ENCODE data around the gene PDX1.

The PDX1 gene

GRCh38 chr13:27919934-27920676 lies at the start of gene PDX1:
PDX1 (plus strand) TSS chr13:27920000; CDS start chr13:27920139, 139 bp downstream.
- no peak for DNase-seq

DNA sequence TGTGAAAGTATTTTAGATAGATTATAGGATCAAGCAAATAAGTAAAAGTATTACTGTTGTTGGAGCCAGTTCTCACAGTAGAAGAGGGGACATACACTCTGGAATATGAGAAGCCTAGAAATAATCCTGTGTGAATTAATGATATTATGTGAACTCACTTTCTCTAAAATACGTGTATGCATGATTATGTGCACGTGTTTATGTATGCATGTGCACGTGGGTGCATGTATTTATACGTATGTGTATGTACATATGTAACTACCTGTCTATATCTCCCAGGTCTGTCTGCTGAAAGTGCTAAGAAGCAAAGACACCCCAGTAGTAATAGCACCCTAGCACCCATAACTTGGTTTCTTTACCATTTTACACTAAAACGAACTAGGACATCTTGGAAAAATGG lies 41.5 kb upstream of the PDX1 start:
- no peak for DNase-seq

- DNase-seq, result no peak
Measured at GRCh38 chr13:27889471-27889870, 30.3 kb upstream of the PDX1 start.

DNA sequence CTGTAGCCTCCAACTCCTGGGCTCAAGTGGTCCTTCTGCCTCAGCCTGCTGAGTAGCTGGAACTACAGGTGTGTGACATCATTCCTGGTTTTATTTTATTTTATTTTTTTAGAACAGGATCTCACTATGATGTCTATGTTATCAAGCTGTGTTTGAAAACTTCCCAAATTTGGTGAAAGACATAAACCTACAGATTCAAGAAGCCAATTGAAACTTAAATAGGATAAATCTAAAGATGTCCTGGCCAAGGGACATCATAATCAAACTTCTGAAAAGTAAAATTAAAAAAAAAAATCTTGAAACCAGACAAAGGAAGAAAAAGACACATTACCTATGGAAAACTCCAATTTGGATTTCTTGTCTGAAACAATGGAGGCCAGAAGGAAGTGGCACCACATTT lies 23.1 kb upstream of the PDX1 start:
- DNase-seq, result no peak

DNA sequence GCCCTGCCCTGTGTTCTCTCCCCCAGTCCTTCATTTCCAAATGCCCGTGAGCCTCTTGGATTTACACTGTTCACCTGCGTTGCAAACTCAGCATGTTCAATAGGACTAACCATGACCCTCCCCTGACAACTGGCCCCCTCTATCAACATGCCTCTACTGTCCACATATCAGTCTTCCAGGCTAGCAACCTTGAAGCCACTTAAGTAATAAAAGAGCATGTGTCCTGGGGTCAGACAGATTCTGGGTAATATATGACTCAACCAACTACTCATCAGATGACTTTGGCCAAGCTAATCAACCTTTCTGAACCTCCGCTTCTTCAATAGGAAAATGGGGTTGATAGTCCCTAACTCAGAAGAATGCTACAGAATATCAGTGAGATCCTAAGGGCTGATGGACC lies 15.1 kb upstream of the PDX1 start:
- DNase-seq, result no peak

DNA sequence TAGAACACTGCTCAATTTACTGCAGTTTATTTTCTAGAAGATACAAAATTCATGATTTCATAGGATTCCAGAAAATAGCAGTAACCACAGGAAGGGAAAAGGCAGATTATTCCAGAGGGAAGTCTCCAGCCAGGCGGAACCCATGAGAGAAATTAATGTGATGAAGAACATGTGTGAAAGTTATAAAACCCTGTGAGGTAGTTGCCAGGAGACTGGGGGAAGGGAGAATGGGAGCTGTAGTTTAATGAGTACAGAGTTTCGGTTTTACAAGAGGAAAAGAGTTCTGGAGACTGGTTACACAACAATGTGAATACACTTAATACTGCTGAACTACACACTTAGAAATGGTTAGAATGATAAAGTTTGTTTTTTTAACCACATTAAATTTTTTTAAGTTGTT lies 14.2 kb upstream of the PDX1 start:
- DNase-seq, result no peak

DNA sequence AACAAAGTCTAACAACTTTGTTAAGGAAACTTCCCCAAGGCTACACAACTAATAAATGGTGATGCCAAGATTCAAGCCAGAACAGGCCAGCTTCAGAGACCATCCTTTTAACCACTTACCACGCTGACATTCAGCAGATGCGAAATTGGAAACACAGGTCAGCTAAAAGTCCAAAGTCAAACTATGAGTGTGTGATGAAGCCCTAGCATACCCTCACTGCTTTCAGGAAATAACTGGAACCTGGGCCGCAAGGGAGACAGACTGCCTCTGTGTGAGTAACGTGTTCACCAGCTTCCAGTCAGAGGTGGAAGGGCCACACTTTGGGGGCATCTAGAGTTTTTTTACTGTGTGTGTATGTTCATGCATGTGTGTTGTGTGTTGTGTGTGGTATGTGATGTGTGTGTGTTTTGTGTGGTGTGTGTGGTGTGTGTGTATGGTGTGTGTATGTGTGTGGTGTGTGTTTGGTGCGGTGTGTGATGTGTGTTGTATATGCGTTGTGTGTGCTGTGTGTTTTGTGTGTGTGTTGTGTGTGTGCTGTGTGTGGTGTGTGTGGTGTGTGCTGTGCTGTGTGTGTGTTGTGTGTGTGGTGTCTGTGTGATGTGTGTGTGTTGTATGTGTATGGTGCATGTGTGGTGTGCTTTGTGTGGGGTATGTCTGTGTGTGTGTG lies 12.5 kb upstream of the PDX1 start:
- DNase-seq, result no peak

DNA sequence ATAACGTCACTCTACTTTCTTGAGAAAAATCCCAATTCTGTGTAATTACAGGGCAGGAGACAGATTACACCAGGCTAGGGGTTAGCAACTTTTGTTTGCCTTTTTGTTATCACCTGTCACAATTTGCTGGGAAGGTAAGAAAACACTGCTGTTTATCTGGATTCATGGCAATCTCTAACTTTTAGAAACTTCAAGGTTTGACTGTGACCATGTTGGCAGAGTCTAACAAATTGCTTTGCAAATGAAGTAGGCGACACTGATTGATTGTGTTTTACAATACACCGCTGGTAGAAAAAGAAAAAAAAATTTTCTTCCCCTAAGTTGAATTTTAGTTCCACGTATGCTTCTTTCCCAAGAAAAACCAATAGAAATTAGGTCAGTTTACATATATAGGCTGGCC lies 10.4 kb upstream of the PDX1 start:
- DNase-seq, result no peak

- no peak for DNase-seq
Measured at GRCh38 chr13:27911521-27911920, 8.3 kb upstream of the PDX1 start.

DNA sequence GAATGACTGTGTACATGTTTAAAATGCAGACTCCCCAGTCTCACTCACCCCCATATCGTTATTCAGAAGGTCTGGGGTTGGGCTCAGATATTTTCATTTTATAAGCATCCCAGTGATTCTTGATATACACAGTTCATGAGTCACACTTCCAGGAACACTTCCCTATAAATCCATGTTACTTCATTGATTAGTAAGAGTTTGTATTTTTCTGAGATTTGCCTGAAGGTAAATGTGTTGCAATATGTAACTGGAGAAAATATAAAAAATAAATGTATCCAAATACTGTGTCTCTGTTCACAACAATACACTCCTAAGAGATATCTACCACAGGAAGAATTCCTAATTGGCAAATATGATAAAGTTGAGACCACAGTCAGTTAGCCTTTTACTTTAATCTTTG lies 6.6 kb upstream of the PDX1 start:
- no peak for DNase-seq

DNA sequence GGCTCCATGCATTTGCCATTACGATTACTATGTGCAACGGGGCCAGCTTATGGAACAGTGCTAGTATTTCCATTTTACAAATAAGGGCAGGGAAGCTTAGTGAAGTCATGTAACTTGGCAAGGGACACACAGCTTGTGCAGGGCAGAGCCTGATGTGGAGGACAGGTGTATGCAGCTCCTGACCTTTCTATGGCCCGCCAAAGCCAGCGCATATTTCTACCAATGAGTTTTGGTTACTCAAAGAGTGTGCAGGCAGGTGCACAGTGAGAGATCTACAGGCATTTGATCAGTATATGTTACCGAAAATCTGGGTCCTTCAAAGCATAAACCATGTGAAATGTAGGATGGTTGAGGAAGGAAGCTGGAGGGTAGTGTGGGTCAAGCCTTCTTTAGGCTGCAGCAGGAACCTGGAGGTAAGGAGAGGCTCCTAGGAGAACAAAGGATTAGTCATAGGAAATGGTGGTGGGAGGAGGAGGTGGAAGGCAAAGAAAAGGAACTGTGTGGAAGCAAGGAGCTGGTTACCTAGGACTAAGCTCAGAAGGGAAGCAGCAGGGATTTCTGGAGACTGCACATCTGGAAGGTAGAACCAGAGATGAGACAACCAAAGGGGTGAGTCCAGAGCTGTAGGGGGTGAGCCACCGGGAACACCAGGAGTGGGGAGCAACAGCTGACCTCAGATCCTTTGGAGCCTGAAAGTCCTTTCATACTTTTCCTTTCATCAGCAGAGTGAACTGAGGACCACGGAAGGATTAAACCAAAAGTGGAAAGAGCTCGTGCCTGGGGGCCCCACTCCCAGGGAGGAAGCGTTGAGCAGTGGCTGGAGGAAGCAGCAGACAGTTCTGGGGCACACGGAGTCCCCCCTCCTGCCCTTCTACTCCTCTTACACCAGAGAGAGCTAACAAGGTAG lies 4.2 kb upstream of the PDX1 start:
- no peak for DNase-seq

- no peak for DNase-seq
Measured at GRCh38 chr13:27917121-27917947, 2.5 kb upstream of the PDX1 start.

DNA sequence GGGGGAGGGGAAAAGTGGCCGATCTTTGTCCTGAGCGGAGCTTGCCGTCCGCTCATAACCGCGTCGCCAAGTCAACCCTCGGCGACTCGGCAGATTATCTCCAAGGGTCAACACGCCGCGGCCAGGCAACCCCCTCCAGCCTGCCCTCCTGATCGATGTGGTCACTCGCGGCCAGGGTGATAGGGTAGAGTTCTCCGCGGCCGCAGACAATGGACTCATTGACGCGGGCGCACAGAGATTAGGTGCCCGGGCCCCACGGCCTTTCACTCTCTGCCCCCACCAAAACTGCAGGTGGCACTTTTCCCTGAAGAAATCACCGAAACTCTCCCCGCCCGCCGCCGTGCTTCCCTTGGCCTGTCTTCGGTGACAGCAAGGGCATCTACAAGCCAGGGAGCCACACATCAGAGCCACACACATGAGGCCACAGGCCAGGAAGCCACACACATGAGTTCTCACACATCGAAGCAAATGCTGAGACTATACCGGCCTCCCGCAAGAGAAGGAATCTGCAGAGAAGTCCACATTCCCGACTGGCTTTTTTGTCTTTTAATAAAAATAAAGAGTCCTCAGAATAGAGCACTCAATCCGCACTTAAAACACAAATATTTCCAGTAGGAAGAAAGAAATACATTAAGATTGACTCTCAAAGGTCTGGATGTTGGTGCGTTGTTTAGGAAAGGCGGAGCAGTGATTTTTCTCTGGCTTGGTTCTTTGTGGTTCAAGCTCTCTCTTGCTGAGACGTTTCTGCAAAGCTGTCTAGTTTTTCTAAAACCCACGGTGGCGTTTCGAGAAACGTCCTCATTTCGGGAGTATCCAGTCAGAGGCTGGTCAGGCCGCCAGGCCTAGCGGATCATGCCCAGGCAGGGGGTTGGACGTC lies 1.5 kb upstream of the PDX1 start:
- DNase-seq, result no peak

DNA sequence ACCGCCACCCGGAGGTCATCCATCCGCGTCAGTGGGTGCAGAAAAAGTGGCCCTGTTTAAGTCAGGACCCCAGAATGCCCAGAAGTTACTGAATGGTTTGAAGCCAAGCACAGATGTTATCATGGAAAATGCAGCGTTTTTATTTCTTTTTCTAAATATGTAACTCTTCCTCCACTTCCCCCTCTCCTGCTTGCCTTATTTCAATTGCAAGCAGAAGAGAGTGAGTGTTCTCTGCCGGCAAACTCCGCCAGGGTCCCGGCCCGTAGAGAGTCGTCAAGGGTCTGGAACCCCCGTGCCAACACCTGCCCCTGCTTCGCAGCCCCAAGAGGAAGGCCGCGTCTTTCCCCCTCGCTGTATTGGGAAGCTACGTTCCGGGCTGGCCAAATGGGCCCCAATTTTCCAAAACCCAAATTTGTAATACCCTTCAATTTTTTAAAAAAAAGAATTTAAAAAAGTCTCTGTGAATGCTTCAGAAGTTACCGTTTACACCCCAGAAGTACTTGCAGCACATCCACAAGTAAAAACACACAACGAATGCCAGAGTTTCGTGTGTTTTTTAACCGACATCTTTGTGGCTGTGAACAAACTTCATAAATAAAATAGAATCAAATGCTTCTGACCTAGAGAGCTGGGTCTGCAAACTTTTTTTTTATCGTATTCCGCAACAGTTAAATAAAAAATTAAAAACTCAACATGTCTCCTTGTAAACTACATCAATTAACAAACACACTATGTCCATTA lies 712 bp upstream of the PDX1 start:
- no peak for DNase-seq

DNA sequence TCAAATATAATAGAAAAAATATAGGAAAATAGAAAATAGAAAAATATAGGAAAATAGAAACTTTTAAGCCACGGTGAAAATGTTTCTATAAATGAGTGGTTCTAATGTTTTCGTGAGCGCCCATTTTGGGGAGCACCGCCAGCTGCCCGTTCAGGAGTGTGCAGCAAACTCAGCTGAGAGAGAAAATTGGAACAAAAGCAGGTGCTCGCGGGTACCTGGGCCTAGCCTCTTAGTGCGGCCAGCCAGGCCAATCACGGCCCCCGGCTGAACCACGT lies 204 bp upstream of the PDX1 start:
- no peak for DNase-seq

GRCh38 chr13:27920677-27921420 lies 1.0 kb downstream of the PDX1 start:
- no peak for DNase-seq

DNA sequence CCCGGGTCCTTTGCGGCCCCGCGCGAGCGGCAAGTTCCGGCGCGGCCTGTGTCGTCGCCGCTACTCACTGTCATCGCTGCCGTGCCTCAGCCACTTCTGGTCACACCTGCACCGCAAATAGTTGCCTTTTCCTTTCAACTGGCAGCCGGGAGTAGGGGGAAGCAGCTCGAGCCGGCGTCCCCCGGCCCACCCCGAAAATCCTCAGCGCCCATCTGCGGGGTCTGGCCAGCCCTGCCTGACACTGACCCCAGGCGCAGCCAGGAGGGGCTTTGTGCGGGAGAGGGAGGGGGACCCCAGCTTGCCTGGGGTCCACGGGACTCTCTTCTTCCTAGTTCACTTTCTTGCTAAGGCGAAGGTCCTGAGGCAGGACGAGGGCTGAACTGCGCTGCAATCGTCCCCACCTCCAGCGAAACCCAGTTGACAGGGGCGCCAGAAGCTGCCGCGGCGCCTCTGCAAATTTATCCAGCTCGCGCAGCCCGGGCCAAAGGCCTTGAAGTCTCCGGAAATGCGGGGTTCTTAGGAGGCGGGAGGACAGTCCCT lies 1.7 kb downstream of the PDX1 start:
- no peak for DNase-seq

- DNase-seq, result no peak
Measured at GRCh38 chr13:27921961-27922882, 2.4 kb downstream of the PDX1 start.

All from cerebellar nuclear complex (tissue), 1 donor.